Esophagus muscularis mucosa (tissue), 3 donors: ENCODE data around the gene SIK2.

ENCODE experiments used
- POLR2A ChIP-seq: fragments of 450-650 bp; IDR thresholded peaks from one replicate; pipeline ENCODE4 v1.6.1; 2017; ENCODE audit warnings: antibody characterized with exemption, moderate library complexity, mild to moderate bottlenecking, low read depth
- TF ChIP-seq, protein P1 (sequence below), 3 experiments: fragments of 200-600 bp in 2 of 3; fragments of 450-650 bp in 1 of 3; sonication (generic) in 2 of 3; IDR thresholded peaks; one replicate each; pipeline ENCODE4 v1.5.1; 2017 to 2019; ENCODE audit warnings: antibody characterized with exemption in 3 of 3, mild to moderate bottlenecking in 2 of 3, moderate library complexity in 1 of 3

DNA sequence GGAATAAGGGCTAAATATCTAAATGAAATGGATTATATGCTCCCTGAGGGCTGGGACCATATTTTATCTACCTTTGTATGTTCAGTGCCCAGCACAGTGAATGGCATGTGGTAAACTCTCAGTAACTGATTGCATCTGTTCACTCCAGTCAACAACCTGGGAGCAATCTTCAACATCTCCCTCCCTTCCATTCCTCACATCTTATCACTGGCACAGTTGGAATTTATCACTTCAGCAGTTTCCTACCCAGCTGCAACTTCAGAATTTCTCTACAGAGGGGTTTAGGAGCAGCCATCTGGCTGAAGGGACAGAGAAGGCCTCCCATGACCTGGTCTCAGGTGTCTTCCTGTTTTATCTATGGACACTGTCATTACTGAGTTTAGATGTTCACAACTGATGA, 9.8 kb upstream of the SIK2 start:
- no peak for TF ChIP-seq POLR2A
- TF ChIP-seq, protein P1, sequence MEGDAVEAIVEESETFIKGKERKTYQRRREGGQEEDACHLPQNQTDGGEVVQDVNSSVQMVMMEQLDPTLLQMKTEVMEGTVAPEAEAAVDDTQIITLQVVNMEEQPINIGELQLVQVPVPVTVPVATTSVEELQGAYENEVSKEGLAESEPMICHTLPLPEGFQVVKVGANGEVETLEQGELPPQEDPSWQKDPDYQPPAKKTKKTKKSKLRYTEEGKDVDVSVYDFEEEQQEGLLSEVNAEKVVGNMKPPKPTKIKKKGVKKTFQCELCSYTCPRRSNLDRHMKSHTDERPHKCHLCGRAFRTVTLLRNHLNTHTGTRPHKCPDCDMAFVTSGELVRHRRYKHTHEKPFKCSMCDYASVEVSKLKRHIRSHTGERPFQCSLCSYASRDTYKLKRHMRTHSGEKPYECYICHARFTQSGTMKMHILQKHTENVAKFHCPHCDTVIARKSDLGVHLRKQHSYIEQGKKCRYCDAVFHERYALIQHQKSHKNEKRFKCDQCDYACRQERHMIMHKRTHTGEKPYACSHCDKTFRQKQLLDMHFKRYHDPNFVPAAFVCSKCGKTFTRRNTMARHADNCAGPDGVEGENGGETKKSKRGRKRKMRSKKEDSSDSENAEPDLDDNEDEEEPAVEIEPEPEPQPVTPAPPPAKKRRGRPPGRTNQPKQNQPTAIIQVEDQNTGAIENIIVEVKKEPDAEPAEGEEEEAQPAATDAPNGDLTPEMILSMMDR (IDR thresholded peaks at IDR 0.05) = no peak
